ENCODE measurements around the gene SHC2. TPM values are rescaled to one million over a fixed set of nuclear protein-coding genes. Genes with fewer than 3 reads are reported as not detected.

The SHC2 gene
- total RNA-seq, 1 donor from 2014 or later, result not detected

- intact Hi-C loops (cut with micrococcal nuclease), result no loop called here
Observed at GRCh38 chr19:376111-376470, 84.7 kb downstream of the SHC2 start.

DNA sequence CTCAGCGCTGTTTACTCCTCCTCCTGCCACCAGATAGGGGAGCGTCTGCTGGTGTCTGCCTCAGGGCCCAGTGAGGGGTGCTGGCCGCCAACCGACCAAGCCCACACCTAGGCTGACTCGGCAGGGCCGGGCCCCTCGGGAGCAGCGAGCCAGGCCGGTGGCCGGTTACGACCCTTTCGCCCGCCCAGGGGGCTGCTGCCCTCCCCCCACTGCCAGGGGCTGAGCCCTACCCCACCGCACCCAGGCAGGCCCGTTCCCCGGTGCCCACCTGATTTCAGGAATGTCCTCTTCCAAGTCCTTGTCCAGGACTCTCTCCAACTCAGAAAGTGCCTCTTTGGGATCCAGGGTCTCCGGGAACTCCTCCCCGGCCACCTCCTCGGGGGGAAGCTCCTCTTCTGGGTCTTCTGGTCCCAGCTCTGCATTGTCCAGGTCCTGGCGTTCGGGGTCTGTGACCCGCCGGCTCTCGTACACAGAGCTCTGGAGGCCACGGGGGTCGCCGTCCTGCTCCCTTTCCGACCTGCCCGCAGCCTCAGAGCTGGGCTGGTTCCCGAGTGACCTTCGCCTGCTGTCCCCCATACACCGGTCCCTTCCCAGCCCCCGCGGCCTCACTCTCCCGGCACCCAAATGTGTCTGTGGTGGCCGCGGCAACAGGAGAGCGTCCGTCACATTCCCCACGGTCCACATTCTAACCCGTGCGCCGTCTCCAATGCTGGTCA, 85.3 kb downstream of the SHC2 start:
- intact Hi-C loops (cut with micrococcal nuclease), result no loop called here

- intact Hi-C loops (cut with micrococcal nuclease), result no loop called here
Observed at GRCh38 chr19:374886-375235, 86.0 kb downstream of the SHC2 start.

DNA sequence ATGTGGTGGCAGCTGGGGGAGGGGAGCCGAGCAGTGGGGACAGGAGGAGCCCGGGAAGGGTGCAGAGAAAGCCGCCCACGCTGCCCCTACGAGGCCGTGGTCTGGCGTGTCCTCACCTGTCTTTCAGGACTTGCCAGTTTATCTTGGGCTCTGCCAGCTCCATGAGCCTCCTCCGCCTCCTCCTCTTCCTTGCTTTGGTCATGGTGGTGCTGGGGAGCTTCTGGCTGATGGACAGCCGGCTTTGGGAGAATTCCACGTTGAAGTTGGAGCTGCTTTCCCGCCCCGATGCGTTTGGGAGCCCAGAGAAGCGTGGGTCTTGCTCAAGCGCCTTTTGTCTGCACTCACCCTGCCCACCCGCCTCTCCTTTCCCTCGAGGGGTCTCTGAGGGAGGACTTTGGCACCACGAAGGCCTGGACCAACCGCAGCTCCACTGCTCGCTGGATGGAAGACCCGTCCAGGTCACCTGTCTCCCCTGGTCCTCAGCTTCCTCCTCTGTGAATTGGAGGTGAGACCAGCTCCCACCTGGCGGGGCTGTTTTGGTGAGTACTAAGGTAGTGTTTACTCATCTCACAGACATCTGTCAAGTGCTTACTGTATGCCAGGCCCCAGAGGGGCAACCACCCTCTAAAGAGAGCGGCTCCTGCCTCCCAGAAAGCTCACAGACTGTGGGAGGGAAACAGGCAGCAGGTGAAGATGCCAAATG, 86.5 kb downstream of the SHC2 start:
- intact Hi-C loops (cut with micrococcal nuclease), result no loop called here

DNA sequence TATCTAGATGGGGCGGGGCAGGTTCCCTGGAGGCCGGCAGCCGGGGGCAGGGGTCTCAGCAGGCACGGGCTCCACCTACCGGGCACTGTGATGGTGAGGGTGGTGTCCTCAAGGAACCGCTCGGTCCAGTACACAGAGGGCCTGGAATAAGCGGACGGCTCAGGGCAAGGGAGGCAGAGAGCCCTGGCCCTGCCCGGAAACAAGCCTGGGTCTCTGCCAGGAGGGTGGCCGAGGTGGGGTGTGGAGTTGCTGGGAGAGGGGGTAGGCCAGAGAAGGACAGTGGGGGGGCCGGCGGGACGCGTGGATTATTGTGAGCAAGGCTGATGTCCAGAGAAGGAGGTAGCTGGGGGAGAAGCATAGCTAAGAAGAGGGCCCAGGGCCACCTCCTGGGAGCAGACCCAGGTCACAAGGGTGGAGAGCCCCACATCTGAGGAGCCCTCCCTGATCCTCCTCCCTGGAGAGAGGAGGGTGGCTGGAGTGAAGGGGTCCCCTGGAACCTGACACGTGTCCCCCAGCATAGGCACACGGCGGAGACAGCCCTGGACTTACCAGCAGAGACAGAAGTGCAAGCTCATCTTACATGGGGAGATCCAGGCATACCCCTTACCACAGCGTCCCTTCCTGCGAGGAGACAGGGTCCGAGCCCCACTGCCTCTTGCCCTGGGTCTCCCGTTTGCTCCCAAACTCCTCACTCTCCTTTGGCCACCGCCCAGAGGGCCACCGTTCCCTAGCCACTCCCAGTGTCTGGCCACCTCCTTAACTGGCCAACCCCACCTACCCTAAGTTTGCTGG, 87.2 kb downstream of the SHC2 start:
- intact Hi-C loops (cut with micrococcal nuclease), result no loop called here

DNA sequence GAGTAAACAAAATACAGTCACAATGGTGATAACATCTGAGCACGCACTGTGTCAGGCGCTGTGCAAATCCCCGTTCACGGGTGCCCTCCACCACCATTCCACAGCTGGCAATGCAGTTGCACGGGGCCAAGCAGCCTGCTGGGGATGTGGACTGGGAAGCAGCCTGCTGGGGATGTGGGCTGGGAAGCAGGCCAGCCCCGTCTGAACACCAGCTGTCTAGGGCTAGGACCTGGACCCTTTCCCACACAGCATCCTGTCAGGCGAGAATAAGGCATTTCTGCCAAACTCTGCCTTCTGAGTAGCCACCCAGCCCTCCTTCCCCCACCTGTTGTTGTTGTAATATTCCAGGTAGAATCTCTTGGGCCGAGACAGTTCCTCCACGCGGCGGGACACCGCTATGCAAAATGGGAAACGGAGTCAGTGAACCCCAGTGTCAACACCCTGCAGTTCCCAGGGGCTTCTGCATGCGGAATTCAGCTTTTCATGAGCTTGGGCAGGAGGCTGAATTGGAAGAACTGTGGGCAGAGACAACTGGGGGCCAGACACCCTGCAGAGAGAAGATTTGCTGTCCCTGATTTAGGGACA, 88.4 kb downstream of the SHC2 start:
- intact Hi-C loops (cut with micrococcal nuclease), result no loop called here

GRCh38 chr19:371501-372168, 89.2 kb downstream of the SHC2 start:
- intact Hi-C loops (cut with micrococcal nuclease), result no loop called here

- intact Hi-C loops (cut with micrococcal nuclease), result no loop called here
Observed at GRCh38 chr19:370641-371330, 90.0 kb downstream of the SHC2 start.

DNA sequence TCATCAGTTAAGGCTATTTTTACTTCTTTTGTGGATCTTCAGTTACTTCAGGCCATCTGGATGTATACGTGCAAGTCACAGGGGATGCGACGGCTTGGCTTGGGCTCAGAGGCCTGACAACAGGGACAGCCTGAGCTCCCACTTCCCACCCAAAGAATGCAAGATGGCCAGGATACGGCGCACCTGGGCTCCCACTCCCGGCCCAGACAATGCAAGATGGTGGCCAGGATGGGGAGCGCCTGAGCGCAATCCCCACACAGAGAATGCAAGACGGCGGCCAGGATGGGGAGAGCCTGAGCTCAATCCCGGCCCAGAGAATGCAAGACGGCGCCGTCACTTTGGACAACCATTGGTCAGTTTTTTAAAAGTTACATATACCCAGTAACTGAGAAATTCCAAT, 91.0 kb downstream of the SHC2 start:
- intact Hi-C loops (cut with micrococcal nuclease), result no loop called here

- intact Hi-C loops (cut with micrococcal nuclease), result no loop called here
Observed at GRCh38 chr19:369256-369655, 91.6 kb downstream of the SHC2 start.

- intact Hi-C loops (cut with micrococcal nuclease), result no loop called here
Observed at GRCh38 chr19:368630-369024, 92.2 kb downstream of the SHC2 start.

- intact Hi-C loops (cut with micrococcal nuclease), result no loop called here
Observed at GRCh38 chr19:367963-368629, 92.7 kb downstream of the SHC2 start.

DNA sequence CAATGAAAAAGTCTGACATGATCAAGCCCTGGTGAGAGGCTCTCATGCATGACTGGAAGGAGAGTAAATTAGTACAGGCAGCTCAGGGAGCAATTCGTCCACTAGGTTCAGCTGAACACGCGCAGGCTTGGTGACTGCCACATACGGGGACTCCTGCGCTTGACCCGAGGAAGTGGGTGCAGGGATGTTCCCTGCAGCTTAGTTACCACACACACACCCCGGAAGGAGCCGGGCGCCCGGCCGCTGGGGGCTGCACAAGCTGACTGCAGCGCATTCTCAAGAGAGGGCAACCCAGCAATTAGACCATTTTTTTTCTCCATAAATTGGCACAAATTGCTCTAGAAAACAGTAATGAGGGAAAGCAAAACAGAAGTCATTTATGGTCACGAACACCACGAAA, 93.3 kb downstream of the SHC2 start:
- intact Hi-C loops (cut with micrococcal nuclease), result no loop called here

DNA sequence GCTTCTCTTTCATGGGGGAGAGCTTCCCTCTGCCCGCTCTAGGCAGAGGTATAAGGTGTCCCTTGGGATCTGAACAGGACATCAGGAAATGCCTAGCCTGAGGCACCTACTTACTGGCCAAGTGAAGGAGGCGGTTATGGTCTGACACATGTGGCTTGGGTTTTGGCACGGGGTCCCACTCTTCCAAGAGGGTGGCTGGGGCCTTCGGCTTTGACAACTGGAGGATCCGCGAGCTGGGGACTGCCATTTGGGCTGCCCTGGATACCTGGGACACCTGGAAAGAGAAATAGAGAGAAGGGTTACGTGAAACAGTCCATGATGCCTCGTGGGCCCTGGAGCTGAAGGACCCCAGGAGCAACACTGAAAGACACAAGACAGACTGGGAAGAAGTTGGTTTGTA, 93.9 kb downstream of the SHC2 start:
- intact Hi-C loops (cut with micrococcal nuclease), result no loop called here

Other genes starting within 250 kb of the SHC2 start
- 0.25 and 0.34 TPM in 2 replicates for gene PLPP2, start 169.6 kb downstream of the SHC2 start, total RNA-seq
- 25.4 and 28.3 TPM in 2 replicates for gene MIER2, start 116.2 kb downstream of the SHC2 start, total RNA-seq
- 0.12 TPM in 1 of 2 replicates, not detected in the other for gene C2CD4C, start 51.9 kb downstream of the SHC2 start, total RNA-seq
- 0.22 and 0.51 TPM in 2 replicates for gene MADCAM1, start 35.5 kb upstream of the SHC2 start, total RNA-seq
- gene TPGS1, start 46.5 kb upstream of the SHC2 start, total RNA-seq, result 22.0 and 23.6 TPM in 2 replicates
- 47.9 and 49.5 TPM in 2 replicates for gene CDC34, start 70.7 kb upstream of the SHC2 start, total RNA-seq
- gene GZMM, start 83.0 kb upstream of the SHC2 start, total RNA-seq, result 84.1 and 86.2 TPM in 2 replicates
- gene BSG, start 111.6 kb upstream of the SHC2 start, total RNA-seq, result 257 and 261 TPM in 2 replicates
- gene HCN2, start 128.8 kb upstream of the SHC2 start, total RNA-seq, result 2.3 and 2.5 TPM in 2 replicates
- 62.7 and 63.4 TPM in 2 replicates for gene POLRMT, start 172.5 kb upstream of the SHC2 start, total RNA-seq
- 0.15 TPM in 1 of 2 replicates, not detected in the other for gene FGF22, start 178.8 kb upstream of the SHC2 start, total RNA-seq
- gene RNF126, start 202.2 kb upstream of the SHC2 start, total RNA-seq, result 80.2 and 85.2 TPM in 2 replicates
- gene FSTL3, start 215.4 kb upstream of the SHC2 start, total RNA-seq, result 1.6 TPM in 2 replicates
- not detected in 2 replicates for gene PRSS57, start 234.4 kb upstream of the SHC2 start, total RNA-seq
- gene PALM, start 247.9 kb upstream of the SHC2 start, total RNA-seq, result not detected in 2 replicates

All from T-helper 1 cell treated with Interleukin-12 subunit alpha and Interleukin-12 subunit beta and Interleukin-4 antibody, amounts not matched to agents 30 ng/mL and 1 ng/mL, for 36 hours (primary cell).